NOMO-1 treated with dmso at 0.1 percent for 144 hours (cell line): ENCODE measurements around the gene PDE8A.

Source experiments
- DNase-seq: peaks from one replicate; lab custom pipeline; 2025; ENCODE audit not compliant: unreplicated experiment; lab: John Stamatoyannopoulos, UW

Gene PDE8A

GRCh38 chr15:85031086-85031943 is 49.7 kb downstream of the PDE8A start:
- DNase-seq: no peak

GRCh38 chr15:85031944-85032558 is 50.4 kb downstream of the PDE8A start:
- DNase-seq: no peak

- no peak for DNase-seq
Observed at GRCh38 chr15:85033148-85033547, 51.5 kb downstream of the PDE8A start.

- no peak for DNase-seq
Observed at GRCh38 chr15:85034276-85034675, 52.6 kb downstream of the PDE8A start.

GRCh38 chr15:85035980-85036379 is 54.3 kb downstream of the PDE8A start:
- DNase-seq: no peak

GRCh38 chr15:85036716-85037115 is 55.1 kb downstream of the PDE8A start:
- DNase-seq: no peak

GRCh38 chr15:85037641-85038040 is 56.0 kb downstream of the PDE8A start:
- DNase-seq: no peak

GRCh38 chr15:85041230-85041629 is 59.6 kb downstream of the PDE8A start:
- DNase-seq: no peak

- DNase-seq: no peak
Observed at GRCh38 chr15:85044251-85044853, 62.7 kb downstream of the PDE8A start.

GRCh38 chr15:85044894-85045293 is 63.2 kb downstream of the PDE8A start:
- no peak for DNase-seq

GRCh38 chr15:85045615-85046014 is 64.0 kb downstream of the PDE8A start:
- DNase-seq: no peak

GRCh38 chr15:85047271-85047948 is 65.8 kb downstream of the PDE8A start:
- DNase-seq: no peak

GRCh38 chr15:85048430-85048829 is 66.8 kb downstream of the PDE8A start:
- no peak for DNase-seq

GRCh38 chr15:85049805-85050204 is 68.1 kb downstream of the PDE8A start:
- DNase-seq: no peak

- DNase-seq: no peak
Observed at GRCh38 chr15:85059734-85060133, 78.1 kb downstream of the PDE8A start.

- DNase-seq: no peak
Observed at GRCh38 chr15:85062560-85062959, 80.9 kb downstream of the PDE8A start.

GRCh38 chr15:85063088-85063487 is 81.4 kb downstream of the PDE8A start:
- no peak for DNase-seq

- no peak for DNase-seq
Observed at GRCh38 chr15:85063522-85064079, 81.9 kb downstream of the PDE8A start.

GRCh38 chr15:85064710-85065109 is 83.1 kb downstream of the PDE8A start:
- no peak for DNase-seq

GRCh38 chr15:85071061-85071460 is 89.4 kb downstream of the PDE8A start:
- no peak for DNase-seq

GRCh38 chr15:85071504-85071903 is 89.8 kb downstream of the PDE8A start:
- no peak for DNase-seq
